Vagina (tissue), 2 donors: ENCODE data around the gene CLEC2A. TPM values are rescaled to one million over a fixed set of nuclear protein-coding genes. Genes with fewer than 3 reads are reported as not detected.
"Not testable (repeated sequence)": the region's sequence is repeated elsewhere in the genome, so short reads cannot be mapped to it uniquely, and the experiment has no call there.

Experiments
- DNase-seq, 2 donors: peaks; one replicate each; pipeline ENCODE4 v3.0.0-alpha.2; 2017; ENCODE audit errors: extremely low spot score in 2 of 2
- H3K27ac ChIP-seq: fragments of 200-600 bp; sonication (generic); one replicate; pipeline ENCODE4 v1.5.1; 2019
- H3K27me3 ChIP-seq: fragments of 200-600 bp; sonication (generic); one replicate; pipeline ENCODE4 v1.5.1; 2019
- H3K36me3 ChIP-seq, 2 donors: fragments of 200-600 bp; sonication (generic); one replicate each; pipeline ENCODE4 v1.5.1; 2017 to 2019
- H3K4me1 ChIP-seq: fragments of 200-600 bp; sonication (generic); one replicate; pipeline ENCODE4 v1.5.1; 2019
- H3K4me3 ChIP-seq, 2 donors: fragments of 200-600 bp; sonication (generic); 1 replicate in 1 of 2; 2 replicates in 1 of 2; pipeline ENCODE4 v1.5.1; 2016 to 2019
- H3K9me3 ChIP-seq: fragments of 200-600 bp; sonication (generic); one replicate; pipeline ENCODE4 v1.5.1; 2019
- CTCF ChIP-seq, 3 experiments: fragments of 450-650 bp in 2 of 3; fragments of 200-600 bp in 1 of 3; sonication (generic) in 1 of 3; IDR thresholded peaks; one replicate each; pipeline ENCODE4 v1.5.1; 2017 to 2019; ENCODE audit warnings: antibody characterized with exemption in 3 of 3, mild to moderate bottlenecking in 2 of 3, moderate library complexity in 2 of 3
- POLR2A ChIP-seq, 2 donors: fragments of 450-650 bp; IDR thresholded peaks; one replicate each; pipeline ENCODE4 v1.6.1; 2017; ENCODE audit warnings: antibody characterized with exemption in 2 of 2, mild to moderate bottlenecking in 2 of 2, moderate library complexity in 2 of 2
- POLR2AphosphoS5 ChIP-seq, 2 donors: sonication (generic); formaldehyde crosslinking; IDR thresholded peaks; one replicate each; pipeline ENCODE4 v1.9.0; 2017; ENCODE audit warnings: antibody characterized with exemption in 2 of 2, mild to moderate bottlenecking in 2 of 2, low read depth in 1 of 2; ENCODE audit not compliant: insufficient read depth in 1 of 2
- intact Hi-C: fragments of 100-400 bp; cut with DNase I; formaldehyde crosslinking; loops from one replicate; pipeline ENCODE4 v1.15.1; 2023
- total RNA-seq: library from RNA; depleted of rRNA; stranded (reverse); fragments of >200 nt; gene quantifications from one replicate; pipeline ENCODE4 v1.2.3, GENCODE V29; 2016

The CLEC2A gene
- not detected for total RNA-seq

GRCh38 chr12:9932270-9932669 is at the start of gene CLEC2A:
CLEC2A (minus strand) TSS chr12:9932370; CDS start chr12:9932329, 41 bp downstream.
- Histone ChIP-seq H3K27ac (no peak within 1 kb of the TSS), H3K27me3 (no peaks in the 10 kb centered on the region), H3K4me1 (no peaks in the 10 kb centered on the region), H3K4me3 (no peak within 1 kb of the TSS), H3K9me3 (no peaks in the 10 kb centered on the region), H3K36me3 (no peaks in the 10 kb centered on the region)
- TF ChIP-seq POLR2AphosphoS5 (IDR thresholded peaks at IDR 0.05; ENCODE audit: insufficient read depth in 1 of 2, low read depth in 1 of 2) (no peak), CTCF (IDR thresholded peaks at IDR 0.05) (no peak), POLR2A (IDR thresholded peaks at IDR 0.05) (no peak)
- intact Hi-C loops, result no loop called here
- no peak for DNase-seq

- Histone ChIP-seq H3K36me3 (no peaks in the 10 kb centered on the region), H3K27ac (no peak overlapping the region), H3K9me3 (no peaks in the 10 kb centered on the region), H3K4me1 (no peaks in the 10 kb centered on the region), H3K27me3 (no peaks in the 10 kb centered on the region), H3K4me3 (no peak overlapping the region)
- intact Hi-C loops, result no loop called here
- TF ChIP-seq CTCF (IDR thresholded peaks at IDR 0.05), result no peak
- no peak for TF ChIP-seq POLR2AphosphoS5 (IDR thresholded peaks at IDR 0.05; ENCODE audit: insufficient read depth in 1 of 2, low read depth in 1 of 2)
- TF ChIP-seq POLR2A (IDR thresholded peaks at IDR 0.05), result no peak
- no peak for DNase-seq
These were observed 48.0 kb upstream of the CLEC2A start for GRCh38 chr12:9980126-9980525.

GRCh38 chr12:9977916-9978315 is 45.7 kb upstream of the CLEC2A start:
- Histone ChIP-seq H3K27ac (no peak overlapping the region), H3K27me3 (no peaks in the 10 kb centered on the region), H3K4me1 (no peaks in the 10 kb centered on the region), H3K9me3 (no peaks in the 10 kb centered on the region), H3K4me3 (no peak overlapping the region), H3K36me3 (no peaks in the 10 kb centered on the region)
- no peak for TF ChIP-seq CTCF (IDR thresholded peaks at IDR 0.05)
- intact Hi-C loops, result no loop called here
- no peak for DNase-seq

- H3K27ac ChIP-seq, H3K4me1 ChIP-seq, DNase-seq, H3K36me3 ChIP-seq, H3K9me3 ChIP-seq, intact Hi-C loops, H3K4me3 ChIP-seq, H3K27me3 ChIP-seq: not testable (repeated sequence)
These were observed 44.5 kb upstream of the CLEC2A start for GRCh38 chr12:9976626-9977025.

GRCh38 chr12:9975614-9976013 is 43.4 kb upstream of the CLEC2A start:
- no peak overlapping the region for H3K27ac ChIP-seq
- intact Hi-C loops, result no loop called here
- DNase-seq, result no peak
- H3K36me3 ChIP-seq, result no peaks in the 10 kb centered on the region
- no peak overlapping the region for H3K4me3 ChIP-seq
- no peaks in the 10 kb centered on the region for H3K27me3 ChIP-seq
- H3K4me1 ChIP-seq, result no peaks in the 10 kb centered on the region
- TF ChIP-seq CTCF (IDR thresholded peaks at IDR 0.05), result no peak
- no peak for TF ChIP-seq POLR2A (IDR thresholded peaks at IDR 0.05)
- TF ChIP-seq POLR2AphosphoS5 (IDR thresholded peaks at IDR 0.05; ENCODE audit: insufficient read depth in 1 of 2, low read depth in 1 of 2), result no peak
- H3K9me3 ChIP-seq, result no peaks in the 10 kb centered on the region

- H3K9me3 ChIP-seq, H3K27me3 ChIP-seq, H3K4me3 ChIP-seq, intact Hi-C loops, DNase-seq, H3K4me1 ChIP-seq, H3K36me3 ChIP-seq, H3K27ac ChIP-seq: not testable (repeated sequence)
These were observed 42.6 kb upstream of the CLEC2A start for GRCh38 chr12:9974731-9975130.
